MCF 10A (cell line): ENCODE results near the gene NFATC4. TPM values are rescaled to one million over a fixed set of nuclear protein-coding genes. Genes with fewer than 3 reads are reported as not detected.

Source experiments
- BruUV-seq: library from RNA; stranded (reverse); fragments of 400-500 nt; replicated peaks from 2 replicates; lab custom pipeline; 2021; lab: Mats Ljungman, UMichigan
- CTCF ChIA-PET: fragments of 300-600 bp; sonication (Branson Sonifier 250); formaldehyde crosslinking; extraction: SDS; loops from one replicate; lab custom pipeline; 2021; ENCODE audit warnings: antibody characterized with exemption, inconsistent platforms; lab: Yijun Ruan, JAX
- POLR2A ChIA-PET: fragments of 300-600, 350-650 bp; sonication (Branson Sonifier 250); formaldehyde crosslinking; extraction: SDS; loops from one replicate; lab custom pipeline; 2020; ENCODE audit warnings: antibody characterized with exemption, inconsistent platforms; lab: Yijun Ruan, JAX
- DNase-seq: peaks from one replicate; pipeline ENCODE4 v3.0.0-alpha.2; 2018; ENCODE audit not compliant: unreplicated experiment
- H3K27ac Mint-ChIP-seq: one replicate; pipeline ENCODE4 v1.8.0; 2022; ENCODE audit warnings: mild to moderate bottlenecking, low read depth, mixed read lengths; ENCODE audit not compliant: unreplicated experiment
- H3K27me3 Mint-ChIP-seq: one replicate; pipeline ENCODE4 v1.8.0; 2022; ENCODE audit warnings: mixed read lengths; ENCODE audit not compliant: insufficient read depth, unreplicated experiment
- H3K36me3 Mint-ChIP-seq: one replicate; pipeline ENCODE4 v1.8.0; 2022; ENCODE audit warnings: mild to moderate bottlenecking, moderate library complexity, mixed read lengths; ENCODE audit not compliant: insufficient read depth, unreplicated experiment
- H3K4me1 Mint-ChIP-seq: one replicate; pipeline ENCODE4 v1.8.0; 2022; ENCODE audit warnings: mixed read lengths; ENCODE audit not compliant: insufficient read depth, unreplicated experiment
- H3K4me3 Mint-ChIP-seq: one replicate; pipeline ENCODE4 v1.8.0; 2022; ENCODE audit warnings: mild to moderate bottlenecking, moderate library complexity, mixed read lengths; ENCODE audit not compliant: unreplicated experiment
- H3K9me3 Mint-ChIP-seq: one replicate; pipeline ENCODE4 v1.8.0; 2022; ENCODE audit warnings: mixed read lengths; ENCODE audit not compliant: unreplicated experiment
- CTCF ChIP-seq: fragments of 200-600 bp; IDR thresholded peaks from one replicate; pipeline ENCODE4 v1.8.0; 2022; ENCODE audit warnings: antibody characterized with exemption, mild to moderate bottlenecking; ENCODE audit not compliant: unreplicated experiment
- intact Hi-C: fragments of 100-400 bp; cut with micrococcal nuclease; formaldehyde crosslinking; loops from 2 replicates; pipeline ENCODE4 v1.14.1; 2022
- total RNA-seq: library from RNA; stranded (reverse); gene quantifications from 2 replicates; pipeline ENCODE4 v1.2.3, GENCODE V29; 2022

Gene NFATC4
- total RNA-seq, 1 experiment from 2014 or later = 0.23 TPM

DNA sequence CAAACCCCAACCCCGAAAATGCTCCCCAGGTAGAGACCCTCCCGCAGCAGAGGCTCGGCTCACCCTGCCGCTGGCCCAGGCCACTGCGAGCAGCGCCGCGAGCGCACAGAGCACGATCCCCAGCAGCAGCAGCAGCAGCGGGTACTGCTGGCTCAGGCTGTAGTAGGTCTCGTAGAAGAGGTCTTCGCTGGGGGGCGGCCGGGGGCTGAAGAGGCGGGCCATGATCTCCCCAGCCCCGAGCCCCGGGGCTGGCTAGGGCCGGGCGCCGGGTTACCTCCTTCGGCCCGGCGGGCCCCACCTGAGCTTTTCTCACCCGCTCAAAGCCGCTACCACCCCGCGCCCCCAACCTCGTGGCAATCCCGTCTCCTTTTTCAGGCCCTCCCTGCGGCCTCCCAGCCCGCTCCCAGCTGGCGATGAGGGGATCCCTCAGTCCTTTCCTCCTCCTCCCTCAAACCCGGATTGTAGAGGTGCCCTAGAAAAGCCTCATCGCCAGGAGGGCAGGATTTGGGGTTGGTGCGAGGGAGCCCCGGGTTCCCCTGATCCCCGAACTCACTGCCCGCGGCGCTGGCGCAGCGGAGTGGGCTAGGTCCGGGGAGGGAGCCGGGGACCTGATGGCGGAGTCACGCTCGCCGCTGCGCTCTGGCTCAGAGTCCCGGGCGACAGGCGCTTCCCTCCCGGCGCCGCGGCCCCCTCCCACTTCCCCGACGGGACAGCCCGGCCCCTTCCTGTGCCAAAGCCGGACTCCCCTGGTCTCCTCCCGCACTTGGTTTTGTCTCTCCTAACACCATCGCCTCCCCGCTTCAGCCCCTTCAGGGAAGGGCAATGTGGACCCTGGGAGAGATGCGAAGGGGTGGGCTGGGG, 33.3 kb upstream of the NFATC4 start, which contains the start of gene ADCY4:
Gene ADCY4 (minus strand): TSS at position 641 of the 861 bp plus-strand sequence. CDS start 419 bp downstream, at position 222.
- peaks cover 6% of the 10 kb centered on the region for H3K36me3 Mint-ChIP-seq
- intact Hi-C loops = no loop called here
- no peak within 1 kb of the TSS for H3K27ac Mint-ChIP-seq
- no peak within 1 kb of the TSS for H3K4me3 Mint-ChIP-seq
- no peak for DNase-seq
- H3K4me1 Mint-ChIP-seq = peaks cover 7% of the 10 kb centered on the region
- CTCF ChIA-PET = interaction anchor here (0.6 to 16.6 kb wide), 23 partner anchors 11 to 292 kb away, joined by 3 to 626 read pairs (median 21); partner anchors contain the start of genes CBLN3, CIDEB, KHNYN and LTB4R
- BruUV-seq = no TSS peak
- H3K9me3 Mint-ChIP-seq = no peaks in the 10 kb centered on the region
- no peak for TF ChIP-seq CTCF
- POLR2A ChIA-PET = interaction anchor here (1.4 to 3.3 kb wide), 2 partner anchors 96 to 107 kb away, joined by 5 to 52 read pairs; partner anchors contain the start of genes CBLN3 and KHNYN
- H3K27me3 Mint-ChIP-seq = peaks cover 11% of the 10 kb centered on the region

GRCh38 chr14:24335461-24336171, 32.4 kb upstream of the NFATC4 start:
- H3K9me3 Mint-ChIP-seq = no peaks in the 10 kb centered on the region
- ChIA-PET CTCF (interaction anchor here (0.6 to 16.6 kb wide), 11 partner anchors 8 to 118 kb away, joined by 3 to 626 read pairs (median 4); partner anchors contain the start of genes CBLN3, KHNYN and SDR39U1), POLR2A (interaction anchor here (0.5 to 2.2 kb wide), 3 partner anchors 94 to 105 kb away, joined by 3 to 6 read pairs (median 3); partner anchors contain the start of genes CBLN3 and KHNYN)
- H3K4me3 Mint-ChIP-seq = no peak overlapping the region
- intact Hi-C loops = no loop called here
- no peak for DNase-seq
- H3K36me3 Mint-ChIP-seq = peaks cover 6% of the 10 kb centered on the region
- BruUV-seq = no TSS peak
- H3K27me3 Mint-ChIP-seq = peaks cover 11% of the 10 kb centered on the region
- TF ChIP-seq CTCF = no peak
- H3K27ac Mint-ChIP-seq = no peak overlapping the region
- peaks cover 7% of the 10 kb centered on the region for H3K4me1 Mint-ChIP-seq

DNA sequence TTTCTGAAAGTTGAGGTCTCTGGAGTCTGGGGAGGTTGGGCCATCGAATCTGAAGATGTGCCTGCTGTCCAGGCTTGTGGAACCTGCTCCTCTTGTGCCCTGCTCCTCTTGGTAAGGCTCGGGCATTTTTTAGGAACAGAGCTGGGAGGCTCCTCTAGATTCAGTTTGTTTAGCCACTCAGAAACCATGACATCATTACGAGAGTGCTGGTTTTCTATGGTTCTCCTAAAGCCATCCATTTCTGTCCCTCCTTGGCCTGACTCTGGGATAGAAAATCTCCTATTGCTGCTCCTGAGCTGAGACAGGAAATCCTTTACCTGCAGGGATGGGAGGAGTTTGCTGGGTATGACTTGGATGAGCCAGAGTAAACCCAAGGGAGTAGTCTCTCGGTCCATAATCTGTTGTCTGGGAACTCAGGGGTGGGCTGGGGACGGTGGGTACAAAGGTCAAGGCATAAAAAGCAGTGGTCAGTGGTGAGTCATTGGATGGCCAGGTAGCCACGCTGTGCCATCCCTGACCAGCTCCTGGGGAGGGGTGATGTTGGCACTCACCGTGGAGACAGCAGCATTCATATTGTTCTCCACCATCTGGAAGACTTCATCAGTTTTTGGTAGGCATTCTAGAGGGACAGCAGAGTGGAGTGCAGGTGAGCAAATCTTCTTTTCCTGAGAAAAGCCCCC, 30.7 kb upstream of the NFATC4 start:
- H3K27ac Mint-ChIP-seq = no peak overlapping the region
- POLR2A ChIA-PET = interaction anchor here (1.6 to 2.2 kb wide), 2 partner anchors 94 to 99 kb away, joined by 3 to 6 read pairs; no protein-coding TSS in a partner anchor
- H3K4me1 Mint-ChIP-seq = peaks cover 2% of the 10 kb centered on the region
- H3K4me3 Mint-ChIP-seq = no peak overlapping the region
- H3K36me3 Mint-ChIP-seq = peaks cover 5% of the 10 kb centered on the region
- TF ChIP-seq CTCF = no peak
- no TSS peak for BruUV-seq
- H3K9me3 Mint-ChIP-seq = no peaks in the 10 kb centered on the region
- DNase-seq = no peak
- peaks cover 11% of the 10 kb centered on the region for H3K27me3 Mint-ChIP-seq
- intact Hi-C loops = no loop called here
- CTCF ChIA-PET = interaction anchor here (0.8 to 16.6 kb wide), 11 partner anchors 9 to 104 kb away, joined by 3 to 626 read pairs (median 4); partner anchors contain the start of genes CBLN3 and KHNYN
